AG04449 (cell line): ENCODE results near the gene PRM1.
"Not testable (repeated sequence)": the region's sequence is repeated elsewhere in the genome, so short reads cannot be mapped to it uniquely, and the experiment has no call there.

Experiments
- CTCF ChIA-PET: fragments of 350-600 bp; formaldehyde crosslinking; extraction: SDS; loops from one replicate; lab custom pipeline; 2021; ENCODE audit warnings: antibody characterized with exemption; lab: Yijun Ruan, JAX
- POLR2A ChIA-PET: fragments of 400-600, 350-600 bp; formaldehyde crosslinking; extraction: SDS; loops from one replicate; lab custom pipeline; 2020; ENCODE audit warnings: antibody characterized with exemption, inconsistent platforms; lab: Yijun Ruan, JAX
- DNase-seq: peaks from one replicate; pipeline ENCODE4 v3.0.0-alpha.2; 2010; ENCODE audit warnings: low read depth, low spot score
- H3K4me3 ChIP-seq: 2 replicates; pipeline ENCODE4 v1.5.1; 2011; ENCODE audit warnings: low read depth, mild to moderate bottlenecking, control low read depth, low read length
- TF ChIP-seq, protein P1 (sequence below): IDR thresholded peaks from one replicate; pipeline ENCODE4 v1.5.1; 2011; ENCODE audit warnings: mild to moderate bottlenecking, moderate library complexity, low read length, control low read depth, inconsistent platforms; ENCODE audit not compliant: insufficient read depth; ENCODE audit errors: missing control alignments

PRM1 gene

DNA sequence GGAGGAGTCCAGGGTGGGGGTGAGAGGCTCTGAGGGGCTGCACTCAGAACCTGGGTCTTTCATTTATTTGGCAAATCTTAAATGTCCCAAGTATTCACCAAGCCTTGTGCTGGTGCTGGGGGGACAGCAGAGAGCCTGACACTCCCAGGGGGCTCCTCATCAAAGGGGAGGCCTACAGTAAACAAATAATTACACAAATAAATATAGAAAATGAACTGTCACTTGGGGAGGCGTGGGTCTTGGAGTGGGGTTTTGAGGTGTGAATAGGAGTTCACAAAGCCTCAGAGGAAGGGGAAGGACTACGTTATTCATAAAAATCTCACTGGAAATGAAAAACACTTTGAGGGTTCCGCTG, 15.2 kb upstream of the PRM1 start:
- TF ChIP-seq, protein P1, sequence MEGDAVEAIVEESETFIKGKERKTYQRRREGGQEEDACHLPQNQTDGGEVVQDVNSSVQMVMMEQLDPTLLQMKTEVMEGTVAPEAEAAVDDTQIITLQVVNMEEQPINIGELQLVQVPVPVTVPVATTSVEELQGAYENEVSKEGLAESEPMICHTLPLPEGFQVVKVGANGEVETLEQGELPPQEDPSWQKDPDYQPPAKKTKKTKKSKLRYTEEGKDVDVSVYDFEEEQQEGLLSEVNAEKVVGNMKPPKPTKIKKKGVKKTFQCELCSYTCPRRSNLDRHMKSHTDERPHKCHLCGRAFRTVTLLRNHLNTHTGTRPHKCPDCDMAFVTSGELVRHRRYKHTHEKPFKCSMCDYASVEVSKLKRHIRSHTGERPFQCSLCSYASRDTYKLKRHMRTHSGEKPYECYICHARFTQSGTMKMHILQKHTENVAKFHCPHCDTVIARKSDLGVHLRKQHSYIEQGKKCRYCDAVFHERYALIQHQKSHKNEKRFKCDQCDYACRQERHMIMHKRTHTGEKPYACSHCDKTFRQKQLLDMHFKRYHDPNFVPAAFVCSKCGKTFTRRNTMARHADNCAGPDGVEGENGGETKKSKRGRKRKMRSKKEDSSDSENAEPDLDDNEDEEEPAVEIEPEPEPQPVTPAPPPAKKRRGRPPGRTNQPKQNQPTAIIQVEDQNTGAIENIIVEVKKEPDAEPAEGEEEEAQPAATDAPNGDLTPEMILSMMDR = no peak
- ChIA-PET POLR2A (no interaction called here), CTCF (interaction anchor here (1.5 to 1.6 kb wide), 2 partner anchors 22 to 332 kb away, joined by 3 to 4 read pairs; no protein-coding TSS in a partner anchor)
- H3K4me3 ChIP-seq = no peak overlapping the region
- DNase-seq = no peak

- TF ChIP-seq, protein P1 = no peak
- DNase-seq = no peak
- POLR2A ChIA-PET = no interaction called here
- H3K4me3 ChIP-seq = no peak overlapping the region
- CTCF ChIA-PET = no interaction called here
These were observed 14.5 kb upstream of the PRM1 start for GRCh38 chr16:11295672-11296071.

GRCh38 chr16:11292076-11292748, 11.1 kb upstream of the PRM1 start:
- TF ChIP-seq, protein P1 = no peak
- no peak overlapping the region for H3K4me3 ChIP-seq
- CTCF ChIA-PET = interaction anchor here (1.1 kb wide), 1 partner anchor 9 kb away, joined by 3 read pairs; no protein-coding TSS in a partner anchor
- DNase-seq = no peak
- POLR2A ChIA-PET = no interaction called here

GRCh38 chr16:11291091-11291703, 10.1 kb upstream of the PRM1 start:
- TF ChIP-seq, protein P1 = no peak
- ChIA-PET POLR2A (no interaction called here), CTCF (interaction anchor here (1.1 kb wide), 1 partner anchor 10 kb away, joined by 3 read pairs; no protein-coding TSS in a partner anchor)
- no peak overlapping the region for H3K4me3 ChIP-seq
- no peak for DNase-seq

- H3K4me3 ChIP-seq = no peak overlapping the region
- ChIA-PET CTCF (no interaction called here), POLR2A (no interaction called here)
- no peak for DNase-seq
- TF ChIP-seq, protein P1 = no peak
These were observed 9.2 kb upstream of the PRM1 start for GRCh38 chr16:11290102-11290893.

- H3K4me3 ChIP-seq, POLR2A ChIA-PET, DNase-seq: not testable (repeated sequence)
- CTCF ChIA-PET = interaction anchor here (1.1 kb wide), 1 partner anchor 107 kb away, joined by 3 read pairs; no protein-coding TSS in a partner anchor
These were observed 8.6 kb upstream of the PRM1 start for GRCh38 chr16:11289696-11290095.
